BE2C (cell line): Measurements from ENCODE around the gene KLHDC7B.

Source experiments
- DNase-seq: peaks from one replicate; pipeline ENCODE4 v3.0.0-alpha.2; 2020
- H3K27me3 ChIP-seq: fragments of 250-450 bp; sonication (Bioruptor Pico); 2 replicates; pipeline ENCODE4 v1.5.1; 2020; ENCODE audit warnings: mild to moderate bottlenecking
- H3K36me3 ChIP-seq: fragments of 250-450 bp; sonication (Bioruptor Pico); 2 replicates; pipeline ENCODE4 v1.5.1; 2020; ENCODE audit warnings: mild to moderate bottlenecking
- H3K4me1 ChIP-seq: fragments of 250-450 bp; sonication (Bioruptor Pico); 2 replicates; pipeline ENCODE4 v1.5.1; 2020
- H3K4me3 ChIP-seq: 2 replicates; pipeline ENCODE4 v1.5.1; 2011; ENCODE audit warnings: low read depth, low read length
- H3K9me3 ChIP-seq: fragments of 250-450 bp; sonication (Bioruptor Pico); 2 replicates; pipeline ENCODE4 v1.5.1; 2020
- TF ChIP-seq, protein P1 (sequence below): IDR thresholded peaks from 2 replicates; pipeline ENCODE4 v1.5.1; 2012; ENCODE audit warnings: mild to moderate bottlenecking, low read depth, low read length

KLHDC7B gene

DNA sequence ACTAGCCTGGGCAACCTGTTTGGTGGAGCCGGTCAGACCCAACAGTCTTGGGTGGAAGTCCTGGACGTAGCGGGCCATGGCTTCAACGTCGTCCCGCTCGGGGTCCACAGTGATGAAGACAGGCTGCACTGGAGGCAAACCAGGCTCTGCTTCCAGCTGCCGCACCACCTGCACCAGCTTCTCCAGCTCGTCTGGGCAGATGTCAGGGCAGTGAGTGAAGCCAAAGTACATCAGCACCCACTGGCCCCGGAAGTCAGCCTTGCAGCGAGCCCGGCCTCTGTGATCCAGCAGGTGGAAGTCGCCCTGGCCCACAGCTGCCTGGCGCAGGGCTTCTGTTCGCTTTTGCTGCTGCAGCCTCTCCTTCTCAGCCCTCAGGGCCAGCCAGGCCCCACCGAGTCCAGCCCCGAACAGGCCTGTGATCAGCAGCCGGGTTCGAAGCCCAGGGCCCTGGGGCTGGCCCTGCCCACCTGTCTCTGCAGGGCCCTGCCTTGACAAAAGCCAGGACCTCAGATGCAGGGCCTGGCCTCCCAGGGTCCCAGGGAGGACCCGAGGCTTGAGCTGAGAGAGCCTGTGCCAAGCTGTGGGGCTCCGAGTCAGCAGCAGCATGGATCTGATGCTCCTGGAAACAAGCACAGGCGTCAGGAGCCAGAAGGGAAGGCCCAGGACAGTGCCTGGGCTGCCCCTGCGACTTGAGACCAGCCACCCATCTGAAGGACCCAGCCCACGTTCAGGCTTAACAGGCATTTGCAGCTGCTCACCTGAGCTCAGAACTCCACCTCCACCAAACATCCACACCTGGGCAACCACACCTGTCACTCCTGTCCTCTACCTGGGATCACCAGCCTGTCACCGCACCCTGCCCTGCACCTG lies 21.7 kb upstream of the KLHDC7B start:
- H3K36me3 ChIP-seq = peaks cover 42% of the 10 kb centered on the region
- peak; percentile 78 for DNase-seq
- no peaks in the 10 kb centered on the region for H3K27me3 ChIP-seq
- H3K4me1 ChIP-seq = peaks cover 13% of the 10 kb centered on the region; the same call in 1 of the 2 replicates
- peak overlapping the region; percentile 85 for H3K4me3 ChIP-seq
- no peaks in the 10 kb centered on the region for H3K9me3 ChIP-seq
- TF ChIP-seq, protein P1, sequence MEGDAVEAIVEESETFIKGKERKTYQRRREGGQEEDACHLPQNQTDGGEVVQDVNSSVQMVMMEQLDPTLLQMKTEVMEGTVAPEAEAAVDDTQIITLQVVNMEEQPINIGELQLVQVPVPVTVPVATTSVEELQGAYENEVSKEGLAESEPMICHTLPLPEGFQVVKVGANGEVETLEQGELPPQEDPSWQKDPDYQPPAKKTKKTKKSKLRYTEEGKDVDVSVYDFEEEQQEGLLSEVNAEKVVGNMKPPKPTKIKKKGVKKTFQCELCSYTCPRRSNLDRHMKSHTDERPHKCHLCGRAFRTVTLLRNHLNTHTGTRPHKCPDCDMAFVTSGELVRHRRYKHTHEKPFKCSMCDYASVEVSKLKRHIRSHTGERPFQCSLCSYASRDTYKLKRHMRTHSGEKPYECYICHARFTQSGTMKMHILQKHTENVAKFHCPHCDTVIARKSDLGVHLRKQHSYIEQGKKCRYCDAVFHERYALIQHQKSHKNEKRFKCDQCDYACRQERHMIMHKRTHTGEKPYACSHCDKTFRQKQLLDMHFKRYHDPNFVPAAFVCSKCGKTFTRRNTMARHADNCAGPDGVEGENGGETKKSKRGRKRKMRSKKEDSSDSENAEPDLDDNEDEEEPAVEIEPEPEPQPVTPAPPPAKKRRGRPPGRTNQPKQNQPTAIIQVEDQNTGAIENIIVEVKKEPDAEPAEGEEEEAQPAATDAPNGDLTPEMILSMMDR = no peak

DNA sequence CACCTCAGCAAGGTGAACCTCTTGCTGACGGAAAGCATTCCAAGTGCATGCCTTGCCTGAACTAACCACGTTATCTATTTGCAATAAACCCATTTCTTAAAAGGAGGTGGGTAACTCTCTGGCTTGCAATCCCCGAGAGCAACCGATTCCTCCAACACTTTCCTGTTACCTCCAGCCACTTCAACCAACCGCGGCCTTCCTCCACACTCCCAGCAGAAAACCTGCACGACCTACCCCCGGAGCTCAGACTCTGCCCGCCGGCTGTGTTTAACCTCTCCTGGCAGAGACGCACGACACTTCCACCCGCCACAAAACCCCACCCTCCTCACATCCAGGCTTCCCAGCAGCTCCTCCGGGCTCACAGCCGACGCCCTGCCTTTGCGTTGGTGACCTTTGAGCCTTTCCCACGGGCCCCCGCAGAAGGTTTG lies 21.0 kb upstream of the KLHDC7B start:
- no peak for DNase-seq
- H3K36me3 ChIP-seq = peaks cover 35% of the 10 kb centered on the region
- peaks cover 6% of the 10 kb centered on the region for H3K27me3 ChIP-seq
- no peaks in the 10 kb centered on the region for H3K9me3 ChIP-seq
- peaks cover 13% of the 10 kb centered on the region; the same call in 1 of the 2 replicates for H3K4me1 ChIP-seq
- peak overlapping the region; percentile 85 for H3K4me3 ChIP-seq
- TF ChIP-seq, protein P1 = no peak

DNA sequence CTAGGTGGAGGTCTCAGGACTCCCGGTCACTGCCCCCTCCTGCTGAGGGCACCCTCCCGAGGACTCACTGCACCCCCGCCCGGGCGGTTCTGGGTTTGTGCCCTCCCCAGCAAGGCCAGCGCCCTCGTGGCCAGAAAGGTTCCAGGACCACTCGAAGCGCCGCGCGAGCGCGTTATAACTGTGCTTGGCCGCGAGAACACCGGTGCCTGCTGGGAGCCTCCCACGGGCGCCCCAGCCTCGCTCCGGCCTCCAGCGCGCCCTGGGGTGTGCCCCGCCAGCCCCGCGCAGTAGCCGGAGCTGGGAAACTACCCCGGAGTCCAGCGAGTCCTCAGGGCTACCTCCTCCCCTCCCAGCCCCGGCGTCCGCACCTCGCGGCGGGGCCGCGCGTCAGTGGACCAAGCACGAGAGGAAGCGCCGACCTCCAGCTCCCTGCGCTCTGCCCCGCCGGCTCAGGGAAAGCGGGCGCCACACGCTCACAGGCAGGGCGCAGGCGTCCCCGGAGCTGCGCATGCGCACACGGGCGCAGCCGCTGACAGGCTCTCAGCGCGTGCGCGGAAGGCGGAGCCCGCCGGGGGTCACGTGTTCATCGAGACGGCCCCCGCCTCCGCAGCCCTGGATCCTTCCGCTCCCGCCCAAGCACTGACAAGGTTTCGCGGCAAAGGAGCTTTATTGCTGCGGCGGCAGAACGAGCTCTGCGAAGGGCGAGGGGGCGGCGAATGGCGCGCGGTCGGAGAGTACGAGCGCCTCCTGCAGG lies 20.4 kb upstream of the KLHDC7B start, which contains the start of gene SCO2:
Gene SCO2, minus strand, starts transcription at position 495 of the 754 bp plus-strand sequence. CDS start 1,187 bp downstream, outside the sequence.
- Histone ChIP-seq H3K27me3 (peaks cover 12% of the 10 kb centered on the region), H3K4me1 (peaks cover 13% of the 10 kb centered on the region; the same call in 1 of the 2 replicates), H3K9me3 (peaks cover 3% of the 10 kb centered on the region; the same call in 1 of the 2 replicates), H3K4me3 (peak within 1 kb of the TSS; percentile 85), H3K36me3 (peaks cover 30% of the 10 kb centered on the region)
- TF ChIP-seq, protein P1 = peak; percentile 52
- peak; percentile 99 for DNase-seq

DNA sequence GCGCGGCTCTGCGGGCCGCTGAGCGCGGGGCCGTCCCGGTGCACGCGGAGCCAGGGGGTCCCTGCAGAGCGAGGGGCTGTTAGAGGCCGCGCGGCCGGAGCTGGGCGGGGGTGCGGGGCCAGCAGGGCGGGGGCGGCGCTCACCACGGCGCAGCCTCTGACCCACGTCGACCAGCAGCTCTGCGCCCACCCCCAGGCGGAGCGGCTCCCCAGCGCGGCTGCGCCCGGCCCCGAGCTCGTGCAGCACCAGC lies 19.9 kb upstream of the KLHDC7B start:
- Histone ChIP-seq H3K36me3 (peaks cover 28% of the 10 kb centered on the region), H3K27me3 (peaks cover 17% of the 10 kb centered on the region), H3K9me3 (peaks cover 5% of the 10 kb centered on the region; the same call in 1 of the 2 replicates), H3K4me1 (peaks cover 13% of the 10 kb centered on the region; the same call in 1 of the 2 replicates), H3K4me3 (peak overlapping the region; percentile 85)
- DNase-seq = no peak
- TF ChIP-seq, protein P1 = no peak

DNA sequence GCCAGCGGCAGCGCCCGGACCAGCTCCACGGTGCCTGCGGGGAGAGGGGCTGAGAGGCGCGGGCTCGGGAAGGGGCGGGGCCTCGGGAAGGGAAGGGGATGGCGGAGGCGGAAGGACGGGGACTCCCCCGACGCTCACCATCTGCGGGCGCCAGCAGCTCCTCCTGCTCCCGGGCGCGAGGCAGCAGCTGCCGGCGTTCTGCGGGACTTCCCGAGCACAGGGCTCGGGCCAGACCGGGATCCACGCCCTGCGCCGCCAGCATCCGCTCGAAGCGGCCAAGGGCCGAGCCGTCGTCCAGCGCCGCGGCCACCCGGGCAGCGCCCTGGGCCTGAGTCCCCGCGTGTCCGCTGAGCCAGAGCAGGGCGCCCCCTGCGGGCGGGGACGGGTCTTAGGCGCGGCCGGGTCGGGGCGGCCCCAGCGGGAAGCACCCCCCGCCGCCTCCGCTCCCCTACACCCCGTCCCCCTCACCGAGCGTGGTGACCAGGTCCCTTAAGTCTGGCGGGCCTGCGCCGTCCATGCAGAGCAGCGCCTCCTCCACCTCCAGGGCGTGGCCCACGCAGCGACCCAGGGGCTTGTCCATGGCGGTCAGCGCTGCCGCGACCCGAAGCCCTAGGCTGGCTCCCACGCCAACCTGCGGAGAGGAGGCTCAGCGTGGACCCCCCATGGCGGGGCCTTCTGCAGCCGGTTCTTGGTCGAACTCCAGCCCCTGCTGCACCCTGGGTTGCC lies 19.4 kb upstream of the KLHDC7B start:
- Histone ChIP-seq H3K4me3 (peak overlapping the region; percentile 85), H3K36me3 (peaks cover 24% of the 10 kb centered on the region), H3K27me3 (peaks cover 22% of the 10 kb centered on the region), H3K9me3 (peaks cover 5% of the 10 kb centered on the region; the same call in 1 of the 2 replicates), H3K4me1 (peaks cover 17% of the 10 kb centered on the region)
- peak; percentile 91 for DNase-seq
- TF ChIP-seq, protein P1 = peak; percentile 40; the same call in 1 of the 2 replicates
